Measurements from ENCODE around the gene WWOX. TPM values are rescaled to one million over a fixed set of nuclear protein-coding genes. Genes with fewer than 3 reads are reported as not detected.

Gene WWOX
- total and polyA plus RNA-seq, 4 donors, result 5.4 to 61.5 (median 18.4) TPM

- Histone ChIP-seq H3K27ac (ENCODE audit: low read depth in 1 of 2, low read length in 1 of 2) (no peak overlapping the region), H3K9me3 (ENCODE audit: control insufficient read depth in 4 of 4, insufficient read depth in 3 of 4, low read length in 3 of 4) (peaks cover 0 to 6% (median 0%) of the 10 kb centered on the region in 4 donors), H3K4me3 (no peak overlapping the region), H3K36me3 (ENCODE audit: control insufficient read depth in 4 of 4, insufficient read depth in 4 of 4, low read length in 4 of 4) (no peaks in the 10 kb centered on the region), H3K9ac (ENCODE audit: insufficient read depth in 1 of 2, low read length in 2 of 2) (no peak overlapping the region), H3K27me3 (ENCODE audit: control insufficient read depth in 3 of 3, insufficient read depth in 3 of 3, low read length in 2 of 3) (no peaks in the 10 kb centered on the region), H3K4me1 (ENCODE audit: control insufficient read depth in 5 of 5, insufficient read depth in 5 of 5, low read length in 5 of 5) (no peaks in the 10 kb centered on the region)
- 95 to 96% methylated on average over 3 of the region's 3 CpGs for WGBS, 2 donors
- TF ChIP-seq CTCF (IDR thresholded peaks at IDR 0.05; ENCODE audit: control extremely low read depth, extremely low read depth), result no peak
- ATAC-seq (ENCODE audit: insufficient read depth, low FRiP score), result no peak
- DNase-seq, result no peak
These were observed 314.2 kb downstream of the WWOX start for GRCh38 chr16:78413651-78414050.

- Histone ChIP-seq H3K9ac (ENCODE audit: insufficient read depth in 1 of 2, low read length in 2 of 2) (no peak overlapping the region), H3K9me3 (ENCODE audit: control insufficient read depth in 4 of 4, insufficient read depth in 3 of 4, low read length in 3 of 4) (peaks cover 0 to 2% (median 0%) of the 10 kb centered on the region in 4 donors), H3K4me3 (no peak overlapping the region), H3K27ac (ENCODE audit: low read depth in 1 of 2, low read length in 1 of 2) (no peak overlapping the region), H3K27me3 (ENCODE audit: control insufficient read depth in 3 of 3, insufficient read depth in 3 of 3, low read length in 2 of 3) (no peaks in the 10 kb centered on the region), H3K36me3 (ENCODE audit: control insufficient read depth in 4 of 4, insufficient read depth in 4 of 4, low read length in 4 of 4) (no peaks in the 10 kb centered on the region), H3K4me1 (ENCODE audit: control insufficient read depth in 5 of 5, insufficient read depth in 5 of 5, low read length in 5 of 5) (no peaks in the 10 kb centered on the region)
- DNase-seq (no peak), ATAC-seq (ENCODE audit: insufficient read depth, low FRiP score) (no peak)
- TF ChIP-seq CTCF (IDR thresholded peaks at IDR 0.05; ENCODE audit: control extremely low read depth, extremely low read depth), result no peak
- 83 to 98% methylated on average over 5 of the region's 5 CpGs for WGBS, 2 donors
These were observed 315.6 kb downstream of the WWOX start for GRCh38 chr16:78415013-78415412.

GRCh38 chr16:78415669-78416068 lies 316.2 kb downstream of the WWOX start:
- Histone ChIP-seq H3K9ac (ENCODE audit: insufficient read depth in 1 of 2, low read length in 2 of 2) (no peak overlapping the region), H3K27me3 (ENCODE audit: control insufficient read depth in 3 of 3, insufficient read depth in 3 of 3, low read length in 2 of 3) (no peaks in the 10 kb centered on the region), H3K36me3 (ENCODE audit: control insufficient read depth in 4 of 4, insufficient read depth in 4 of 4, low read length in 4 of 4) (no peaks in the 10 kb centered on the region), H3K27ac (ENCODE audit: low read depth in 1 of 2, low read length in 1 of 2) (no peak overlapping the region), H3K4me1 (ENCODE audit: control insufficient read depth in 5 of 5, insufficient read depth in 5 of 5, low read length in 5 of 5) (no peaks in the 10 kb centered on the region), H3K4me3 (no peak overlapping the region), H3K9me3 (ENCODE audit: control insufficient read depth in 4 of 4, insufficient read depth in 3 of 4, low read length in 3 of 4) (peaks cover 0 to 2% (median 0%) of the 10 kb centered on the region in 4 donors)
- WGBS, 2 donors, result 77 to 100% methylated on average over 1 of the region's 1 CpG
- no peak for ATAC-seq (ENCODE audit: insufficient read depth, low FRiP score)
- no peak for TF ChIP-seq CTCF (IDR thresholded peaks at IDR 0.05; ENCODE audit: control extremely low read depth, extremely low read depth)
- no peak for DNase-seq

- peaks cover 0 to 4% (median 0%) of the 10 kb centered on the region in 5 donors for H3K4me1 ChIP-seq (ENCODE audit: control insufficient read depth in 5 of 5, insufficient read depth in 5 of 5, low read length in 5 of 5)
- DNase-seq, result no peak
- no peak overlapping the region for H3K4me3 ChIP-seq
- ATAC-seq (ENCODE audit: insufficient read depth, low FRiP score), result no peak
- H3K9ac ChIP-seq (ENCODE audit: insufficient read depth in 1 of 2, low read length in 2 of 2), result no peak overlapping the region
- peaks cover 0 to 2% (median 0%) of the 10 kb centered on the region in 4 donors for H3K9me3 ChIP-seq (ENCODE audit: control insufficient read depth in 4 of 4, insufficient read depth in 3 of 4, low read length in 3 of 4)
- no peak overlapping the region for H3K27ac ChIP-seq (ENCODE audit: low read depth in 1 of 2, low read length in 1 of 2)
- H3K36me3 ChIP-seq (ENCODE audit: control insufficient read depth in 4 of 4, insufficient read depth in 4 of 4, low read length in 4 of 4), result no peaks in the 10 kb centered on the region
- TF ChIP-seq CTCF (IDR thresholded peaks at IDR 0.05; ENCODE audit: control extremely low read depth, extremely low read depth), result no peak
- H3K27me3 ChIP-seq (ENCODE audit: control insufficient read depth in 3 of 3, insufficient read depth in 3 of 3, low read length in 2 of 3), result no peaks in the 10 kb centered on the region
These were observed 316.9 kb downstream of the WWOX start for GRCh38 chr16:78416400-78416799.
